IPS DF 6.9 (cell line): ENCODE measurements around the gene SP4.

Experiments used
- DNase-seq: peaks from one replicate; pipeline ENCODE4 v3.0.0-alpha.2; 2013; ENCODE audit warnings: low read depth, low spot score
- H3K27ac ChIP-seq: one replicate; pipeline ENCODE4 v1.5.1; 2013; ENCODE audit warnings: low read length, control low read depth
- H3K27me3 ChIP-seq: 2 replicates; pipeline ENCODE4 v1.6.1; 2013; ENCODE audit warnings: mild to moderate bottlenecking, low read length; ENCODE audit not compliant: control insufficient read depth, insufficient read depth
- H3K36me3 ChIP-seq: 2 replicates; pipeline ENCODE4 v1.6.1; 2013; ENCODE audit warnings: low read length; ENCODE audit not compliant: control insufficient read depth, insufficient read depth
- H3K4me1 ChIP-seq: 2 replicates; pipeline ENCODE4 v1.6.1; 2013; ENCODE audit warnings: low read length; ENCODE audit not compliant: control insufficient read depth, insufficient read depth
- H3K4me3 ChIP-seq: 2 replicates; pipeline ENCODE4 v1.5.1; 2013; ENCODE audit warnings: mild to moderate bottlenecking, low read length
- H3K9me3 ChIP-seq: 2 replicates; pipeline ENCODE4 v1.6.1; 2013; ENCODE audit warnings: low read length, inconsistent platforms; ENCODE audit not compliant: control insufficient read depth, insufficient read depth
- WGBS: extraction: QIAGEN DNeasy Blood & Tissue Kit; methylation state at CpG from one replicate; pipeline ENCODE4 v1.1.7; 2013; ENCODE audit warnings: mixed read lengths, missing lambda C conversion rate; ENCODE audit not compliant: insufficient read length, insufficient coverage; 5-methylcytosine and 5-hydroxymethylcytosine counted together

SP4 gene

DNA sequence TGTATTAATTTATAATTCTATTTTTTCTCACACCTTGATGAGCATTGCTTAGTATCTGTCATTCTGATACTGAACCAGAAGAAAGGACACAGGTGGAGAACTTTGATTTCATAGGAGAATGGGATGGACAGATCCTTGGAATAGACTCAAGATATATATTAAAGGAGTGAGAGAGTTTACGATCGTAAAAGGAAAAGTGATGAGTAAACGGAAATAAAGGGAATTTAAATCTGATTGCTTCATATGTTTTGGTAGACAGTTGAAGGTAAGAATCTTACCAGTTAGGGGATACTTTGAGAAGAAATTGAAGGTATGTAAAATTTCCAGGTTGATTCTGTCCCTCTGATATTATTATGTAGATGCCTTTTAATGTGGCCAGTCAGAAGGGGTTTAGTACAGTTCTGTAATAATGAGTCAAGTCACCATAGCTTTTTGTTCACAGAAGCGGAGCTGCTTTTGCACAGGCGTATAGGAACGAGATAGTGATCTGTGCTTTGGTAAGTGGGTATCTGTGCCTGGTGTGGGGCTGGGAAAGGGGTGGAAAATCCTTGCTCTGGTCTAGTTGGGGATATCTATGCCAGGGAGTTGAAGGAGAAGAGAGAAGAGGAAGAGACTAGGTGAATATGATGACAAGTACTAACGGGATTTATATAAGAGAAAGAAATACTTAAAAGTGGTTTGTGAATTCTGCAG, 15.4 kb downstream of the SP4 start:
- Histone ChIP-seq H3K36me3 (no peaks in the 10 kb centered on the region), H3K4me3 (no peak overlapping the region), H3K9me3 (no peaks in the 10 kb centered on the region), H3K27me3 (no peaks in the 10 kb centered on the region), H3K27ac (no peak overlapping the region), H3K4me1 (no peaks in the 10 kb centered on the region)
- 100% methylated on average over 4 of the region's 7 CpGs for WGBS
- DNase-seq = no peak

DNA sequence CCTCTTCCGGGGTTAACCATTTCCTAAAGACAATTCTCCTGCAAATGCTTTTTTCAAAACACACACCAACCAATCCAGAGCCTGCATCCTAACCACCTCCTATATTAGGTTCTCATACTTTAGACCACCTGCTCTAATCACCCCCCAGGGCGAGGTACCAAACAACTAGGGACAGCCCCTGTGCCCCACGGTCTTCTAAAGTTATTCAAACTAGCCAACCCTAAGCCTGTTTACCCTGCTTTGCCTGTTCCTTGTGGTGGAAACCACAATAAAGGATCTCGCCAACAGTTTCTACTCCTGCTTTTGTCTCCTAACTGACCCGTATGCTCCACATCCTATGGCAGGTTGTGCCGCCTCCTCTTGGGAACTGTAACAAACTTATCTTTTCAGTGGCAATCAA, 21.1 kb downstream of the SP4 start:
- no CpG with 5 or more reads among the region's 6 CpGs for WGBS

DNA sequence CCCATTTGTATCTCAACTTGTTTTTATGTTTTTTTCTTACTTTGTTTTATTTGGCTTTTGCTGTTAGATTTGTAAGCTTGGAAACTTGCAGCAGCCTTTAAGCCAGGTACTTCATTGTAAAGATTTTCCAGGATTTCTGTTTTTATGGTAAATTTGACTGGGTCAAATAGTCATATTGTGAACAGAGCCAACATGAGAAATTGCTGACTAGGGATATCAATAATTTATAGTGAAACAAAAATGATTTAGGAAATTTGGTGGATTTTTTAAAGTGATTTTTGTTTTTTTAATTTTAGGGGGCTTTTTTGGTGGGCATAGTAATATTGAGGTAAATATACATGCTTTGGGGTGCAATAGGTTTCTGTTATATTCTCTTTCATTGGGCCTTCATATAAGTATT, 22.2 kb downstream of the SP4 start:
- Histone ChIP-seq H3K4me1 (no peaks in the 10 kb centered on the region), H3K27me3 (no peaks in the 10 kb centered on the region), H3K36me3 (peaks cover 4% of the 10 kb centered on the region; the same call in 1 of the 2 replicates), H3K9me3 (peaks cover 6% of the 10 kb centered on the region), H3K4me3 (no peak overlapping the region), H3K27ac (no peak overlapping the region)
- DNase-seq = no peak

More for the DNA sequence above, 21.1 kb downstream of the SP4 start:
- Histone ChIP-seq H3K4me1 (no peaks in the 10 kb centered on the region), H3K36me3 (no peaks in the 10 kb centered on the region; the same call in 1 of the 2 replicates), H3K4me3 (no peak overlapping the region), H3K27ac (no peak overlapping the region), H3K27me3 (no peaks in the 10 kb centered on the region), H3K9me3 (peaks cover under 1% of the 10 kb centered on the region; the same call in 1 of the 2 replicates)
- DNase-seq = no peak

DNA sequence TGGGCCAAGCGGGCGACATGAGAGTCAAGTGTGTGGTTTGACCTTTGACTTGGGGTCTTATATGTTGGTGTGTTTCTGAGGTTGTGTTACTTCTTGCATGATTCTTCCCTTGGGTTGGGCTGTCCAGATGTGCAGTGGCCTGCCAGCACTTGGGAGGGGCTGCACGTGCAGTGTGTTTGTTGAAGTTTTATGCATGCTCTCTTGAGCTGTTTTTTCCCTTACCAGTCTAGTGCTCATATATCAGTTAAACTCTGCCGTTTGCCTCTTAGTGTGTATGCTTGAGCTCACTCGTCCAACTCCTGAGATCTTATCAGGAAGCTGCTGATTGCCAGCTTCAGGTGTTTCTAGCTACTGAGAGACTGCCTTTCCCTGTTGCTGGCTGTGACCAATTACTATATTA, 23.1 kb downstream of the SP4 start:
- Histone ChIP-seq H3K36me3 (peaks cover 11% of the 10 kb centered on the region; the same call in 1 of the 2 replicates), H3K4me1 (no peaks in the 10 kb centered on the region), H3K27me3 (no peaks in the 10 kb centered on the region), H3K9me3 (peaks cover 7% of the 10 kb centered on the region), H3K27ac (no peak overlapping the region), H3K4me3 (no peak overlapping the region)
- WGBS = no CpG with 5 or more reads among the region's 5 CpGs
- no peak for DNase-seq

DNA sequence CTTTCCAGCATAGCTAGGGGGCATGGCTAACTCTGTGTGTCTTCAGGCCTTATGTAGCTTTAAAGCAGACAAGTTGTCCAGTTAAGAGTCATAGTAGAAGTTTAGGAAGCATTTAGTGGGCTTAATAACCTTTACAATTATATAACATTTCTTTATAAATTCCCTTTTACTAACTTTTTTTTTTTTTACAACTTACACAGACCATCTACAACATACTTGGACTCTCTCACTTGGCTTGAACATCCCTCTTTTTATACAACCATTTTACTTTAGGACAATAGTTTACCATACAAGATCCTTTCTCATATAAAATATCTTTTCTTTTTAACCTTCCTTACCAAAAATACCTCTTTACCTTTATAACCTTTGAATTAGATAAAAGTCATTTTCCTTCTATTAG, 26.3 kb downstream of the SP4 start:
- Histone ChIP-seq H3K9me3 (peaks cover 7% of the 10 kb centered on the region), H3K36me3 (peaks cover 14% of the 10 kb centered on the region; the same call in 1 of the 2 replicates), H3K27ac (no peak overlapping the region), H3K4me3 (no peak overlapping the region), H3K27me3 (no peaks in the 10 kb centered on the region), H3K4me1 (no peaks in the 10 kb centered on the region)
- no peak for DNase-seq

DNA sequence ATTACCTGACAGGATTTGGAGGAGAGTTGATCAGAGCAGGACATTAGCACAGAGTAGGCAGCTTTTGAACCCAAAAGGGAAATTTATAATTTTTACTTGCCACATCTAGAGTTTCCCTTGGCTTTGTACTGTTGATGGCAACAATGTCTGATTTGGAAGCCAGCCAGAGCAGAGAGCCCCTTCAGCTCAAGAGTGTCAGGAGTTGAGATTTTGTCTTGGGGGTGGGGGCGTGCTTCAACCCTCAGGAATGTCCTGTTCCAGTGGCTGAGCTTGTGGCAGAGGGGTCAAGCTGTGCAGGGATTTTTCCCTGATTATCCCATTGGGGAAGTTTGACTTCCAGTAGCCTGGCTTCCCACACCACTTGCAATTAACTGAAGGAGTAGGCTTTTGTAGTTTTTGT, 27.0 kb downstream of the SP4 start:
- no peak overlapping the region for H3K4me3 ChIP-seq
- H3K36me3 ChIP-seq = peaks cover 14% of the 10 kb centered on the region; the same call in 1 of the 2 replicates
- H3K4me1 ChIP-seq = no peaks in the 10 kb centered on the region
- peaks cover 7% of the 10 kb centered on the region for H3K9me3 ChIP-seq
- WGBS = no CpG with 5 or more reads among the region's 1 CpG
- no peak overlapping the region for H3K27ac ChIP-seq
- DNase-seq = no peak
- no peaks in the 10 kb centered on the region for H3K27me3 ChIP-seq

DNA sequence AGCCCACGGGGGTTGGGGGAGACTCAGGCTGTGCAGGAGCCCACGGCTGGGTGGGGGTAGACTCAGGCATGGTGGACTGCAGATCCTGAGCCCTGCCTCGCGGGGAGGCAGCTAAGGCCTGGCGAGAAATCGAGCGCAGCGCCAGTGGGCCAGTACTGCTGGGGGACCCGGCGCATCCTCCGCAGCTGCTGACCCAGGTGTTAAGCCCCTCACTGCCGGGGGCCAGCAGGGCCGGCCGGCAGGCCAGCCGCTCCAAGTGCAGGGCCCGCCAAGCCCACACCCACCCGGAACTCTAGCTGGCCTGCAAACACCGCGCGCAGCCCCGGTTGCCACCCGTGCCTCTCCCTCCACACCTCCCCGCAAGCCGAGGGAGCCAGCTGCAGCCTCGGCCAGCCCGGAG, 33.4 kb downstream of the SP4 start:
- H3K27ac ChIP-seq = no peak overlapping the region
- H3K4me1 ChIP-seq = no peaks in the 10 kb centered on the region
- DNase-seq = no peak
- H3K4me3 ChIP-seq = no peak overlapping the region
- no peaks in the 10 kb centered on the region for H3K27me3 ChIP-seq
- H3K36me3 ChIP-seq = peaks cover under 1% of the 10 kb centered on the region
- H3K9me3 ChIP-seq = no peaks in the 10 kb centered on the region
- no CpG with 5 or more reads among the region's 26 CpGs for WGBS

DNA sequence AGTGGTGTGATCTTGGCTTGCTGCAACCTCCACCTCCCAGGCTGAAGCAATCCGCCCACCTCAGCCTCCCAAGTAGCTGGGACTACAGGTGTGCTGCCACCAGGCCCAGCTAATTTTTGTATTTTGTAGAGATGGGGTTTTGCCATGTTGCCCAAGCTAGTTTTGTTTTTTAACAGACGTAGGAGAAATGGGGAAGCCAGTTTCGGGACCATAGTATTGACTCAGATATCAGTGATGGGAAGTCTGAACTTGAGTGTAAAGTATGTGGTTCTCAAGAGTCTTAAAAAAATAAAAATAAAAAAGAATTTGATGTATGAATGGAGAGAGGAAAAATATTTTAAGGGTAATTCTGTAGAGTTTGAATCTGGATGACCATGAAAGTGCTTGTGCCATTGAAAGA, 34.2 kb downstream of the SP4 start:
- H3K4me1 ChIP-seq = no peaks in the 10 kb centered on the region
- H3K36me3 ChIP-seq = no peaks in the 10 kb centered on the region; the same call in 1 of the 2 replicates
- no peaks in the 10 kb centered on the region for H3K9me3 ChIP-seq
- no peak overlapping the region for H3K4me3 ChIP-seq
- no peak overlapping the region for H3K27ac ChIP-seq
- no CpG with 5 or more reads among the region's 3 CpGs for WGBS
- no peak for DNase-seq
- no peaks in the 10 kb centered on the region for H3K27me3 ChIP-seq

DNA sequence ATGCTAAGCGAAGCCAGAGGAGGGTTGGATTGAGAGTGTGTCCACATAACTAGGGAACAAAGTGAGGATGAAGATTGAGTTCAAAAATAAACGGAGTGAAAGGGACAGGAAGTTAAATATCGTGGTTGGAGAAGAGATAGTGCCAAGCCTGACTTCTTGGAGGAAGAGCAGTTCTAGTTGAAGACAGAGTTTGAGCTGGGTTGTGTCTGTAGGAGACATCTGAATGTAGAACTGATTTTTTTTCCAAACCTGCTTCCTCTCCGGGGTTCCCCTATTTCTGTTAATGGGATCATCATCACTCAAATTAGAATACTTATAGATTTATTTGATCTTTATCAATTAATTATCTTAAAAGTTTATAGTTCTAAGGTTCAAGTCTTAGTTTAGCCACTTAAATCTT, 35.6 kb downstream of the SP4 start:
- no peaks in the 10 kb centered on the region; the same call in 1 of the 2 replicates for H3K36me3 ChIP-seq
- H3K9me3 ChIP-seq = no peaks in the 10 kb centered on the region
- WGBS = 100% methylated on average over 2 of the region's 4 CpGs
- H3K27me3 ChIP-seq = no peaks in the 10 kb centered on the region
- DNase-seq = no peak
- H3K4me1 ChIP-seq = no peaks in the 10 kb centered on the region
- no peak overlapping the region for H3K27ac ChIP-seq
- H3K4me3 ChIP-seq = no peak overlapping the region

DNA sequence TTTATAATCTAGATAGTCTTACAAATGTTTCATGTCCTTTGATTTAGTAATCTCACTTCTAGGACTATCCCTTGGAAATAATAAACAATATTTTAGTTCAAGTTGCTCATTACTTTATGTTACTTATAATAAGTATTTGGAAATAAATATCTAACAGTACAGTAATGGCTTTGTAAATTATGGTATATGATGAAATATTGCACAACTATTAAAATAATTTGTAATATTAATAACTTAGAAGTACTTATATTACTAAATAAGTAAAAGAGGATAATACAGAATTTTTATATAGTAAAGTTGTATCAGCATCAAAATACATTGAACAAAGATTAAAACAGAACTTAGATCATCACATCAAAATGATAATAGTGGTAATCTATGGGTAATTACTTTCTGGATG, 41.1 kb downstream of the SP4 start:
- Histone ChIP-seq H3K36me3 (no peaks in the 10 kb centered on the region), H3K9me3 (no peaks in the 10 kb centered on the region), H3K4me1 (no peaks in the 10 kb centered on the region), H3K27me3 (no peaks in the 10 kb centered on the region), H3K27ac (no peak overlapping the region), H3K4me3 (no peak overlapping the region)
- DNase-seq = no peak

DNA sequence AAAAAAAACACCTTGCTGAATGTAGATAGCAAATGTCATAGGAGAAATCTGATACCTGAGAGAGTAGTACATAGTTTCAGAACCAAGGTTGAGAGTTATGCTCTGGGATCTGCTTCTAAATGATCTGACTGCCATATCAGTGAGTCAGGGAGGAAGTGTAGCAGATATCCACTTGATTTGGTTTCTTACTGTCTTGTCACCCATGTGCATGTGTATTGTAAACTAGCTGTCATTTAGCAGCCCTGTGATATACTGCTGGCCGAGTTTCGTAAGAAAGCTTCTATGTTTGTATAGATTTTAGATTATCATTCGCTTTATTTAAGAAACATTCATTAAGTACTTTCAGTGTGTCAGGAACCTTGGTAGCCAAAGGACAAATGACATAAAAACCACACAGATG, 42.0 kb downstream of the SP4 start:
- Histone ChIP-seq H3K36me3 (no peaks in the 10 kb centered on the region), H3K4me3 (no peak overlapping the region), H3K27ac (no peak overlapping the region), H3K4me1 (no peaks in the 10 kb centered on the region), H3K9me3 (no peaks in the 10 kb centered on the region), H3K27me3 (no peaks in the 10 kb centered on the region)
- DNase-seq = no peak
- no CpG with 5 or more reads among the region's 3 CpGs for WGBS
